ENCODE data around the gene MAPK12.

MAPK12 gene

GRCh38 chr22:50261615-50262459 lies at the start of gene MAPK12:
Gene MAPK12, minus strand, starts transcription at chr22:50261683. Its CDS starts 174 bp downstream, at chr22:50261509.
- peak within 1 kb of the TSS; percentile 70 for H3K4me3 ChIP-seq (ENCODE audit: low read depth, low read length)
- ChIA-PET POLR2A (interaction anchor here (1.0 to 2.8 kb wide), 3 partner anchors 9 to 44 kb away, joined by 4 to 16 read pairs (median 11); partner anchors contain the start of gene HDAC10), CTCF (interaction anchor here (0.8 to 3.8 kb wide), 9 partner anchors 9 to 80 kb away, joined by 3 to 22 read pairs (median 5); partner anchors contain the start of genes DENND6B and HDAC10)
- no peak for DNase-seq (ENCODE audit: low read depth, low spot score)
- TF ChIP-seq CTCF (IDR thresholded peaks at IDR 0.05; ENCODE audit: insufficient read depth, low read length, missing control alignments), result no peak

- no peak for DNase-seq (ENCODE audit: low read depth, low spot score)
- no peak overlapping the region for H3K4me3 ChIP-seq (ENCODE audit: low read depth, low read length)
- CTCF ChIA-PET, result no interaction called here
- TF ChIP-seq CTCF (IDR thresholded peaks at IDR 0.05; ENCODE audit: insufficient read depth, low read length, missing control alignments), result no peak
- POLR2A ChIA-PET, result no interaction called here
Measured at GRCh38 chr22:50310949-50311444, 49.5 kb upstream of the MAPK12 start.

- DNase-seq (ENCODE audit: low read depth, low spot score), result no peak
- CTCF ChIA-PET, result interaction anchor here (1.0 to 1.8 kb wide), 3 partner anchors 14 to 34 kb away, joined by 3 to 6 read pairs (median 5); no protein-coding TSS in a partner anchor
- TF ChIP-seq CTCF (IDR thresholded peaks at IDR 0.05; ENCODE audit: insufficient read depth, low read length, missing control alignments), result no peak
- H3K4me3 ChIP-seq (ENCODE audit: low read depth, low read length), result no peak overlapping the region
- POLR2A ChIA-PET, result interaction anchor here (0.7 to 1.2 kb wide), 2 partner anchors 13 to 16 kb away, joined by 4 to 5 read pairs; no protein-coding TSS in a partner anchor
Measured at GRCh38 chr22:50310031-50310722, 48.7 kb upstream of the MAPK12 start.

GRCh38 chr22:50309601-50309991 lies 48.1 kb upstream of the MAPK12 start:
- no peak for TF ChIP-seq CTCF (IDR thresholded peaks at IDR 0.05; ENCODE audit: insufficient read depth, low read length, missing control alignments)
- no peak for DNase-seq (ENCODE audit: low read depth, low spot score)
- H3K4me3 ChIP-seq (ENCODE audit: low read depth, low read length), result no peak overlapping the region
- ChIA-PET POLR2A (interaction anchor here (0.7 to 1.2 kb wide), 3 partner anchors 14 to 19 kb away, joined by 3 to 5 read pairs (median 4); no protein-coding TSS in a partner anchor), CTCF (interaction anchor here (1.0 to 1.8 kb wide), 4 partner anchors 14 to 34 kb away, joined by 3 to 6 read pairs (median 4); no protein-coding TSS in a partner anchor)

- TF ChIP-seq CTCF (IDR thresholded peaks at IDR 0.05; ENCODE audit: insufficient read depth, low read length, missing control alignments), result no peak
- no peak for DNase-seq (ENCODE audit: low read depth, low spot score)
- no peak overlapping the region for H3K4me3 ChIP-seq (ENCODE audit: low read depth, low read length)
- ChIA-PET POLR2A (interaction anchor here (0.7 to 1.2 kb wide), 3 partner anchors 15 to 19 kb away, joined by 3 to 5 read pairs (median 4); no protein-coding TSS in a partner anchor), CTCF (interaction anchor here (0.8 to 2.7 kb wide), 6 partner anchors 15 to 34 kb away, joined by 3 to 13 read pairs (median 4); no protein-coding TSS in a partner anchor)
Measured at GRCh38 chr22:50308986-50309600, 47.6 kb upstream of the MAPK12 start.
